ENCODE measurements around the gene RSPH6A.
"Not testable (repeated sequence)": the region's sequence is repeated elsewhere in the genome, so short reads cannot be mapped to it uniquely, and the experiment has no call there.

RSPH6A gene

DNA sequence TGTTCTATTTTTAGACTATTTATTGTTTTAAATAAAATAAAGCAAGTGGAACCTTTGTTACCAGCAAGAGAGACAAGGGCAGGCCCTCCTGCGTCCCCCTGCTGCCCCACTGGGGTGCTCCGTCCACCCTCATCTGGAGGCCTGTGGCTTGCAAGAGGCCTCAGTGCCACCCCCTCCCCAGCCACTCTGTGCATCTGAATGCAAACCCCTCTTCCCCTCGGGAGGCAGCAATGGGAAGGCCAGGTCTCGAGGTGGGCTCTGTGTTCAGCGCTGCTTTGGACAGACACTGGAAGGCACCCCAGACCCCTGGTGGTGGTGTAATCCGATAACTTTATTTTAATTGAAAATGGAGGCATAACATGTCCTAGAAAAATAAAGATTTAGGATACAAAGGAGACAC is 50.6 kb downstream of the RSPH6A start:
- DNase-seq: no peak

DNA sequence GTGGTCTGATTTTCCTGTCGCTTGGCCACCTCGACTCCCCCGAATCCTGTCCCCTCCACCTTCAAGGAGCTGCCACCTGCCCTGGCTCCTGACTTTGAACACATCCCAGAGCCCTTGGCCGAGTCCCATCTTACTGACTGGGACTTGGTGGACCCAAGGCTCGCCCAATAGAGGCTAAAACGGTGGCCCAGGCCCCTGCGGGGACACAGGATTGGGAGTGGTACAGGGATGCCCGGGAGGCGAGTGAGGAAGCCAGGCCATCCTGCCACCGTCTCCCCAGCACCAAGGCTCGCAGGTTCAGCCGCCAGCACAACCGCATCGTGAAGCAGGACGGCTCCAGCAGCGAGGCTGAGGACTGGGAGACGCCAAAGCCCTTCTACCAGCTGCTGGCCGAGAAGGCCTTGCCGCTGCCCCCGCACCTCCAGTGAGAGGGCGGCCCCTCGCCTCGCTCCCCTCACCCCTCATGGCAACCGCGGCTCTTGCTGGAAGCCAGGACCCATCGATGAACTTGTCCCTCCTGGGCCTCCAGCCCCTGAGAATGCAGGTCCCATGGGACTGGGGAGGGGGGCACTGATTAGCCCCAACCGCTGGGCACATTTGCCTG is 51.3 kb downstream of the RSPH6A start:
- no peak for DNase-seq

DNA sequence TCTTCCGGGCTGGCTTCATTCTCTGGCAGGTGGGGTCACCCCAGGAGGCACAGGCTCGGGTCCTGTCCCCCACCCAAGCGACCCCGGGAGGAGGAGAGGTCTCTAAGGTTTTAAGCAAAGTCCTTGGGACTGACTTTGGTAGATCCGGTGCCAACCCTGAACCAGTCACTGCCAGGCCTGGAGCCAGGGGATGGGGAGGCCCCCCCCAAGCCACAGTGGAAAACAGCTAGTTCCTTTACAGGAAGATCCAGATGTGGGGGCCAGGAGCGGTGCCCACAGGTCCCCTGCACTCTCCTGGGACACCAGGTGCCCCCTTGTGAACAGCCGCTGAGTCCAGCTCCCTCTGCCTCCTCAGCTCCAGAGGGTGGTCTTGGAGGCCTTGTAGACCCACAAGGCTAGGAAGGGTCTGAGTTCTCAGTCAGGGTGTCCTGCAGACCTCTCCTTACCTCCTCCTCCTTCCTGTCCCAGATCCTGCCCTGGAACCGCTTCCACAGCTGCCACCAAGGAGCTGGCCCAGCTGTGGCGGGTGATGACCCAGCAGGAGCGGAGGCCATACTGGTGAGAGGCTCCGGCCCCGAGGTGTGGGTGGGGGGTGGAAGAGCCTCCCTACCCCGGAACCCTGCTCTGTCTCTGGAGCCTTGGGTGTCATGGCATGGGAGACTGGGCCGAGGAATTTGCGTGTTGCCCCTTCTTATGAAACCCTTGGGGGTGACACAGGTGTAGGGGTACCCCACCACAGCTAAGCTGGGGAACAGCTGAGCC is 52.1 kb downstream of the RSPH6A start:
- no peak for DNase-seq

DNA sequence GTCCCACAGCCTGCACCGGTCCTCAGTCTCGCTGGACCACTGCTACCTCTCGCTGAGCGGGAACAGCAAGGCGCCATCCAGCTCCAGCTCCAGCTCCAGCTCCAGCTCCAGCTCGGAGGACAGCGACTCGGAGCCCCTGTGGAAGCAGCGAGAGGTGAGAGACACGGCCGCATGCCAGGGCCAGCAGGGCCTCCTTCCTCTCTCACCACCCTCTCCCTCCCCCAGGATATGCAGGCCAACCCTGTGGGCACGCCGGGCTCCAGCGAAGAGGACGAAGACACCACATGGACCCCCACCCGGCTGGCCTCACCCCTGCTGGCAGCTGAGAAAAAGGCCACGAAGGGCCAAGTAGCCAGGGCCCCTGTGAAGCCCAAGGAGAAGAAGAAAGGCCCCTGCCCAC is 53.4 kb downstream of the RSPH6A start:
- DNase-seq: no peak

DNA sequence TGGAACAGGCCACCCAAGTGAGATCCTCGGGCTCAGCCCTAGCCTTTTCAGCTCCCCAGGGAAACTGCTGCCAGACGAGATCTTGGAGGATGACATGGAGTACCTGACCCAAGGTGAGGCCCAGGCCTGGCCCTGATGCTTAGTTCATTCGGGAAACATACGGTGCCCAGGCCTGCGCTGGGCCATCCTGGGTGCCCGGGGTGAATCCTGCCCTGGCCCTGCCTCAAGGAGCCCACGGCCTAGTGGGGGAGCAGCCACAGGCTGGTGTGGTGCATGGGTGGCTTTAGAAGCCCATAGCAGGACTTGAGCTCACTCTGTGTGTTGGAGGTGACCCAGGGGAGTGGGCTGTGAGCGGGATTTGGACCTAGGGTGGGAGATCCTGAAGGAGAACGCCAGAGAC is 56.2 kb downstream of the RSPH6A start:
- no peak for DNase-seq

DNA sequence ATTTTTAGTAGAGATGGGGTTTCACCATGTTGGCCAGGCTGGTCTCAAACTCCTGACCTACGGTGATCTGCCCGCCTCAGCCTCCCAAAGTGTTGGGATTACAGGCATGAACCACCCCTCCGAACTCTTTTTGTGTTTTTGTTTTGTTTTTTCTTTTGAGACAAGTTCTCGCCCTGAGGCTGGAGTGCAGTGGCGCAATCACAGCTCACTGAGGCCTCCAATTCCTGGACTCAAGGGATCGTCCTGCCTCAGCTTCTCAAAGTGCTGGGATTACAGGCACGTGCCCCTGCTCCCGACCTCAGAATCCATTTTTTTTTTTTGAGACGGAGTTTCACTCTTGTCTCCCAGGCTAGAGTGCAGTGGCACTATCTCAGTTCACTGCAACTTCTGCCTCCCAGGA is 57.4 kb downstream of the RSPH6A start:
- DNase-seq: no peak

DNA sequence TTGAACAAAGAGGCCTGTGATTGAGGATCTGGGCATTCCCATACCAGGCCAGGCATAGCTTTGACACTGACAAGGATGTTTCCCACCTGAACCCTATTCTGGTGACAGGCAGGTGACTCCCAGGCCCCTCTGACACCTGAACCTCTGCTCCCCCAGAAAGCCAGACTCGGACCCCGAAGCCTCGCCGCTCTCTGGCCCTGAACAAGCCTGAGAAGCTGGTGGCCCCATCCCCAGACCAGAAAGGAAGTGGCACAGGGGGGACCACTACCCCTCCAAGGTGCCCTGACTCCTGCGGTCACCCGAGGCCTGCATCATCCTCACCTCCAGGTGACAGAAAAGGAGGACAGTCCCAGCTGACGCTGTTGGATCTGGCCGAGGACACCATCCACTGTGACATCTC is 60.8 kb downstream of the RSPH6A start:
- no peak for DNase-seq

DNA sequence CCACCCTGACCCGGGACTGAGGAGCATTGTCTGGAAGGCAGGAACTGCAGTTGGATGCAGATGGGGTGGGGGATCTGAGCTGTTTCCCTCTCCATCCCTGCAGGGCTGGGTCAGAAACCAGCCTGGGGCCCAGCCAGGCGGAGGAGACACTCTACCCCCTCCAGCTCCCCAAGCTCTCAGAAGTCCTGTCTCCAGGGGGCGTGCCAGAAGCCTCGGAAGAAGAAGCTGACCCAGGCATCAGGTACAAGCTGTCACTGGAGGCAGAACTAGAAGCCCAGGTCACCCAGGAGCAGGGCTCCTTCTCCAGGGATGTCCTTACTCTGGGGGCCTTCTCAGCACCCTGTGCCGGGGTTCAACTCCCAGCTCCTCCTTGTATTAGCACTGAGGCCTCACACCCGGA is 61.6 kb downstream of the RSPH6A start:
- no peak for DNase-seq

DNA sequence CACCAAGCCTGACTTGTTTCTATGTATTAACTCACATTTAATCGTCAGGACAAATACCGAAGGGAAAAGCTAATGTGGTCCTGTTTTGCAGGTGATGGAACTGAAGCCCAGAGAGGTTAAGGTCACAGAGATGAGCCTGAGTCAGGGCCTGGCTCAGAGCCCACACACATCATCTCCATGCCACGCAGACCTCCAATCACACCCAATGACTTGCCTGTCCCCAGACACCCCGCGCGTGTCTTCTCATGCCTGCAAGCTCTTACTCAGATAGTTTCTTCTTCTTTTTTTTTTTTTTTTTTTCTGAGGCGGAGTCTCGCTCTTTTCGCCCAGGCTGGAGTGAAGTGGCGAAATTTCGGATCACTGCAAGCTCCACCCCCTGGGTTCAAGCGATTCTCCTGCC is 62.5 kb downstream of the RSPH6A start:
- DNase-seq: no peak

DNA sequence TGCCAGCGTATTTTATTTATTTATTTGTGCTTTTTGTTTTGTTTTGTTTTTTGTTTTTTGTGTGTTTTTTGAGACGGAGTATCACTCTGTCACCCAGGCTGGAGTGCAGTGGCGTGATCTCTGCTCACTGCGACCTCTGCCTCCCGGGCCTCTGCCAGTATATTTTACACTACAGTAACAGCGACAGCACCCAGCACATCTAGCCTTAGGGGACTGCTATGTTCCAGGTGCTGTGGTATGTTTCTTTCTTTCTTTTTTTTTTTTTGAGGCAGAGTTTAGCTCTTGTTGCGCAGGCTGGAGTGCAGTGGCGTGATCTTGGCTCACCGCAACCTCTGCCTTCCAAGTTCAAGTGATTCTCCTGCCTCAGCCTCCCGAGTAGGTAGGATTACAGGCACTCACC is 63.6 kb downstream of the RSPH6A start:
- DNase-seq: not testable (repeated sequence)

DNA sequence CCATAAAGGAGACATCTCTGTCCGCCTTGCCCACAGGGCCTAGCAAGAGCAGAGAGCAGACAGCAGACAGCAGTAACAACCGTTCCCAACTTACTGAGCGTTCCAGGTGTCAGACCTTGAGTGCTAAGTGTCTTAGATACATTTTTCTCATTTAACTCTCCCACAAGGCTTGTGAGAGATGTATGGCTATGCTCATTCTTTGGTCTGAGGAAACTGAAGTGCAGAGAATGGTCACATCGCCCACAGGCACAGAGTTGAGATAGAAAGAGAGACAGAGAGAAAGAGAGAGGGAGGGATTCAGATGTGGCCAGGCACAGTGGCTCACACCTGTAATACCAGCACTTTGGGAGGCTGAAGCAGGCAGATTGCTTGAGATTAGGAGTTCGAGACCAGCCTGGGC is 67.6 kb downstream of the RSPH6A start:
- no peak for DNase-seq

DNA sequence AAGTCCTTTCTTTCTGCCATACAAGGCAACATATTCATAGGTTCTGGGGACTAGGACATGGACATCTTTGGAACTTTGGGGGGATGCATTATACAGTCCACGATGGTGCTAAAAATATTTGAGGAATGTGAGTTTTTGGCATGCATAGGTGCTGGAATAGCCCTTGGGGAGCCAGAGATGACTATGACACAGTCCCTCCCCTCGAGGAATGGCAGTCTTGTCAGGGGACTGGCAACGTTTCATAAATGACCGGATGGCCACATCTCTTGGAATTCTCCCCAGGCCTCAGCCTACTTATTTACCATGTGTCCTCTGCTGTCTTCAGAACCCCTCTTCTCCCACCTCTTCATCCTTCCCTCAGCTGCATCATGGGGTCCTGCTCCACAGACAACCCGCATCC is 68.2 kb downstream of the RSPH6A start:
- no peak for DNase-seq
